SK-N-SH (cell line): ENCODE measurements around the gene OTOS. TPM values are rescaled to one million over a fixed set of nuclear protein-coding genes. Genes with fewer than 3 reads are reported as not detected.

Experiments used
- CTCF ChIA-PET: fragments of 300-600, 350-600 bp; formaldehyde crosslinking; extraction: SDS; loops from one replicate; lab custom pipeline; 2021; lab: Yijun Ruan, JAX
- POLR2A ChIA-PET: fragments of 350-600 bp; sonication (Branson Sonifier 250); formaldehyde crosslinking; extraction: SDS; loops from one replicate; lab custom pipeline; 2020; ENCODE audit warnings: antibody characterized with exemption, inconsistent platforms; lab: Yijun Ruan, JAX
- DNase-seq: peaks from one replicate; pipeline ENCODE4 v3.0.0; 2012
- H2AFZ ChIP-seq: fragments of 200-600 bp; sonication (generic); 2 replicates; pipeline ENCODE4 v1.8.1; 2016; ENCODE audit warnings: antibody characterized with exemption, mild to moderate bottlenecking, low read depth
- H3F3A ChIP-seq: fragments of 200-600 bp; sonication (generic); replicated peaks from 2 replicates; pipeline ENCODE3; 2016; ENCODE audit warnings: antibody characterized with exemption, mild to moderate bottlenecking; ENCODE audit not compliant: insufficient read depth
- H3K27ac ChIP-seq, 2 experiments: fragments of 200-500 bp in 1 of 2; fragments of 200-600 bp in 1 of 2; sonication (Bioruptor generic) in 1 of 2; sonication (generic), shearing (Covaris generic) in 1 of 2; 2 replicates each; pipeline versions ENCODE4 v1.5.1 to v1.6.1; 2014 to 2016; ENCODE audit warnings: low read depth in 2 of 2, inconsistent platforms in 1 of 2, low read length in 1 of 2, mild to moderate bottlenecking in 1 of 2, mixed read lengths in 1 of 2
- H3K27me3 ChIP-seq: fragments of 200-600 bp; sonication (generic), shearing (Covaris generic); 2 replicates; pipeline ENCODE4 v1.6.1; 2016; ENCODE audit warnings: mixed run types; ENCODE audit not compliant: insufficient read depth
- H3K36me3 ChIP-seq, 2 experiments: fragments of 200-500 bp in 1 of 2; fragments of 200-600 bp in 1 of 2; sonication (Bioruptor generic) in 1 of 2; sonication (generic) in 1 of 2; replicated peaks in 1 of 2; 2 replicates each; pipeline versions ENCODE3 to v1.5.1; 2014 to 2016; ENCODE audit warnings: low read length in 1 of 2, mild to moderate bottlenecking in 1 of 2; ENCODE audit not compliant: insufficient read depth in 2 of 2, control insufficient read depth in 1 of 2
- H3K4me1 ChIP-seq, 2 experiments: fragments of 200-500 bp in 1 of 2; fragments of 200-600 bp in 1 of 2; sonication (Bioruptor generic) in 1 of 2; sonication (generic), shearing (Covaris generic) in 1 of 2; 2 replicates each; pipeline versions ENCODE4 v1.5.1 to v1.6.1; 2014 to 2016; ENCODE audit warnings: low read depth in 1 of 2, low read length in 1 of 2, mixed run types in 1 of 2; ENCODE audit not compliant: insufficient read depth in 2 of 2, control insufficient read depth in 1 of 2
- H3K4me2 ChIP-seq: fragments of 200-600 bp; sonication (generic), shearing (Covaris generic); 2 replicates; pipeline ENCODE4 v1.6.1; 2017; ENCODE audit warnings: mixed run types
- H3K4me3 ChIP-seq, 2 experiments: fragments of 200-500 bp in 1 of 2; fragments of 200-600 bp in 1 of 2; sonication (Bioruptor generic) in 1 of 2; sonication (generic), shearing (Covaris generic) in 1 of 2; 2 replicates each; pipeline versions ENCODE4 v1.5.1 to v1.8.1; 2014 to 2016; ENCODE audit warnings: low read depth in 2 of 2, inconsistent platforms in 1 of 2, low read length in 1 of 2, mild to moderate bottlenecking in 1 of 2, mixed read lengths in 1 of 2, moderate library complexity in 1 of 2
- H3K79me2 ChIP-seq: fragments of 200-600 bp; sonication (generic); 2 replicates; pipeline ENCODE4 v1.8.1; 2017; ENCODE audit warnings: mild to moderate bottlenecking; ENCODE audit not compliant: insufficient read depth
- H3K9ac ChIP-seq: fragments of 200-600 bp; sonication (generic); 2 replicates; pipeline ENCODE4 v1.6.1; 2017; ENCODE audit warnings: mixed run types
- H3K9me2 ChIP-seq: fragments of 200-600 bp; sonication (generic); 2 replicates; pipeline ENCODE4 v1.6.1; 2017; ENCODE audit warnings: mixed run types
- H3K9me3 ChIP-seq: fragments of 200-600 bp; sonication (generic); 2 replicates; pipeline ENCODE4 v1.6.1; 2017; ENCODE audit warnings: mixed run types, mild to moderate bottlenecking, moderate library complexity
- H4K20me1 ChIP-seq: fragments of 200-600 bp; sonication (generic); 2 replicates; pipeline ENCODE4 v1.6.1; 2017; ENCODE audit warnings: mild to moderate bottlenecking, mixed run types; ENCODE audit not compliant: insufficient read depth
- CHD2 ChIP-seq: fragments of 150-350 bp; IDR thresholded peaks from 2 replicates; pipeline ENCODE4 v1.6.1; 2018; ENCODE audit warnings: low read length; ENCODE audit not compliant: partially characterized antibody
- ELF1 ChIP-seq: IDR thresholded peaks from 2 replicates; pipeline ENCODE4 v1.4.0; 2012
- EZH2phosphoT487 ChIP-seq: fragments of 200-600 bp; sonication (generic); IDR thresholded peaks from 2 replicates; pipeline ENCODE4 v1.6.1; 2017; ENCODE audit warnings: low read depth, mixed run types, mild to moderate bottlenecking, antibody characterized with exemption, moderate library complexity, borderline replicate concordance
- FOXJ3 ChIP-seq: sonication (generic); formaldehyde crosslinking; IDR thresholded peaks from 2 replicates; pipeline ENCODE4 v1.5.1; 2020; ENCODE audit warnings: mild to moderate bottlenecking, missing genetic modification reagents
- GABPA ChIP-seq: IDR thresholded peaks from 2 replicates; pipeline ENCODE4 v1.4.0; 2012; ENCODE audit warnings: low read depth, mild to moderate bottlenecking
- GATA2 ChIP-seq: sonication (generic); formaldehyde crosslinking; IDR thresholded peaks from 2 replicates; pipeline ENCODE4 v1.5.0; 2020; ENCODE audit warnings: mild to moderate bottlenecking, missing genetic modification reagents
- MXI1 ChIP-seq: IDR thresholded peaks from 2 replicates; pipeline ENCODE4 v1.6.1; 2012; ENCODE audit warnings: mild to moderate bottlenecking, low read depth, low read length, improper control_type of control experiment
- RAD21 ChIP-seq: IDR thresholded peaks from 2 replicates; pipeline ENCODE4 v1.6.1; 2012; ENCODE audit warnings: mild to moderate bottlenecking, low read length
- REST ChIP-seq: IDR thresholded peaks from 2 replicates; pipeline ENCODE4 v1.6.1; 2012; ENCODE audit warnings: mild to moderate bottlenecking, low read depth, low read length, moderate library complexity
- RFX5 ChIP-seq: IDR thresholded peaks from 2 replicates; pipeline ENCODE4 v1.6.1; 2012; ENCODE audit warnings: mild to moderate bottlenecking, improper control_type of control experiment, low read length
- SIN3A ChIP-seq: IDR thresholded peaks from 2 replicates; pipeline ENCODE4 v1.6.1; 2012; ENCODE audit warnings: low read depth, mild to moderate bottlenecking, low read length, moderate library complexity, borderline replicate concordance
- TAF1 ChIP-seq: IDR thresholded peaks from 2 replicates; pipeline ENCODE4 v1.6.1; 2012; ENCODE audit warnings: low read depth, mild to moderate bottlenecking, low read length, moderate library complexity, borderline replicate concordance
- TCF12 ChIP-seq: IDR thresholded peaks from 2 replicates; pipeline ENCODE4 v1.4.0; 2012
- YY1 ChIP-seq: IDR thresholded peaks from 2 replicates; pipeline ENCODE4 v1.4.0; 2012; ENCODE audit warnings: low read depth, mild to moderate bottlenecking
- ZBTB33 ChIP-seq: IDR thresholded peaks from 2 replicates; pipeline ENCODE4 v1.4.0; 2012; ENCODE audit warnings: low read depth, borderline replicate concordance
- WGBS: methylation state at CpG from one replicate; pipeline ENCODE4 v1.1.6; 2017; ENCODE audit warnings: low lambda C conversion rate; 5-methylcytosine and 5-hydroxymethylcytosine counted together
- polyA plus RNA-seq, 3 experiments: library from polyadenylated mRNA; depleted of rRNA; stranded (reverse); fragments of >200 nt; gene quantifications; 2 replicates each; pipeline ENCODE4 v1.2.3, GENCODE V29; 2012
- TF ChIP-seq, protein P1 (sequence below): IDR thresholded peaks from 2 replicates; pipeline ENCODE4 v1.4.0; 2012; ENCODE audit warnings: low read depth, borderline replicate concordance
- TF ChIP-seq, protein P2 (sequence below): fragments of 150-350 bp; IDR thresholded peaks from 2 replicates; pipeline ENCODE4 v1.6.1; 2016; ENCODE audit warnings: mild to moderate bottlenecking, low read depth, low read length
- TF ChIP-seq, protein P3 (sequence below): fragments of 150-350 bp; IDR thresholded peaks from 2 replicates; pipeline ENCODE4 v1.6.1; 2017; ENCODE audit warnings: antibody characterized with exemption, low read length, low read depth, borderline replicate concordance
- TF ChIP-seq, protein P4 (sequence below): IDR thresholded peaks from 2 replicates; pipeline ENCODE4 v1.4.0; 2012; ENCODE audit warnings: low read depth

The OTOS gene
- polyA plus RNA-seq, 1 of the 3 experiments (the other 2 are of a cell fraction), result not detected

- no peaks in the 10 kb centered on the region for H3K9me3 ChIP-seq
- no peaks in the 10 kb centered on the region for H4K20me1 ChIP-seq
- H3K9ac ChIP-seq, result no peak overlapping the region
- no peak overlapping the region for H3K4me2 ChIP-seq
- no peak overlapping the region for H3K4me3 ChIP-seq
- CTCF ChIA-PET, result interaction anchor here (2.1 kb wide), 1 partner anchor 13 kb away, joined by 7 read pairs; no protein-coding TSS in a partner anchor
- POLR2A ChIA-PET, result no interaction called here
- 84% methylated on average over 5 of the region's 5 CpGs for WGBS
- H3K27ac ChIP-seq, result no peak overlapping the region
- no peaks in the 10 kb centered on the region for H3K9me2 ChIP-seq
- TF ChIP-seq REST (no peak), EZH2phosphoT487 (no peak), RFX5 (no peak), FOXJ3 (CRISPR knock-in tag) (no peak), CHD2 (no peak)
- TF ChIP-seq, protein P1, sequence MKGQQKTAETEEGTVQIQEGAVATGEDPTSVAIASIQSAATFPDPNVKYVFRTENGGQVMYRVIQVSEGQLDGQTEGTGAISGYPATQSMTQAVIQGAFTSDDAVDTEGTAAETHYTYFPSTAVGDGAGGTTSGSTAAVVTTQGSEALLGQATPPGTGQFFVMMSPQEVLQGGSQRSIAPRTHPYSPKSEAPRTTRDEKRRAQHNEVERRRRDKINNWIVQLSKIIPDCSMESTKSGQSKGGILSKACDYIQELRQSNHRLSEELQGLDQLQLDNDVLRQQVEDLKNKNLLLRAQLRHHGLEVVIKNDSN, result no peak
- H3K79me2 ChIP-seq, result no peaks in the 10 kb centered on the region
- no peak overlapping the region for H2AFZ ChIP-seq
- no peak for DNase-seq
- no peaks in the 10 kb centered on the region for H3K36me3 ChIP-seq
- no peaks in the 10 kb centered on the region for H3F3A ChIP-seq
- no peaks in the 10 kb centered on the region for H3K27me3 ChIP-seq
- no peaks in the 10 kb centered on the region for H3K4me1 ChIP-seq
These were observed 16.7 kb upstream of the OTOS start for GRCh38 chr2:240157147-240157470.

- POLR2A ChIA-PET, result no interaction called here
- Histone ChIP-seq H2AFZ (no peak overlapping the region), H3K9ac (no peak overlapping the region), H3K27me3 (no peaks in the 10 kb centered on the region), H3K79me2 (no peaks in the 10 kb centered on the region), H3K4me3 (no peak overlapping the region), H3K9me3 (no peaks in the 10 kb centered on the region), H3K9me2 (no peaks in the 10 kb centered on the region), H4K20me1 (no peaks in the 10 kb centered on the region), H3F3A (no peaks in the 10 kb centered on the region), H3K4me2 (no peak overlapping the region), H3K36me3 (no peaks in the 10 kb centered on the region), H3K4me1 (no peaks in the 10 kb centered on the region; a peak in 1 of 4 replicates), H3K27ac (no peak overlapping the region)
- WGBS, result 69% methylated on average over 23 of the region's 29 CpGs
- DNase-seq, result no peak
- CTCF ChIA-PET, result interaction anchor here (0.7 to 2.1 kb wide), 2 partner anchors 12 to 280 kb away, joined by 3 to 7 read pairs; no protein-coding TSS in a partner anchor
- TF ChIP-seq, protein P2, sequence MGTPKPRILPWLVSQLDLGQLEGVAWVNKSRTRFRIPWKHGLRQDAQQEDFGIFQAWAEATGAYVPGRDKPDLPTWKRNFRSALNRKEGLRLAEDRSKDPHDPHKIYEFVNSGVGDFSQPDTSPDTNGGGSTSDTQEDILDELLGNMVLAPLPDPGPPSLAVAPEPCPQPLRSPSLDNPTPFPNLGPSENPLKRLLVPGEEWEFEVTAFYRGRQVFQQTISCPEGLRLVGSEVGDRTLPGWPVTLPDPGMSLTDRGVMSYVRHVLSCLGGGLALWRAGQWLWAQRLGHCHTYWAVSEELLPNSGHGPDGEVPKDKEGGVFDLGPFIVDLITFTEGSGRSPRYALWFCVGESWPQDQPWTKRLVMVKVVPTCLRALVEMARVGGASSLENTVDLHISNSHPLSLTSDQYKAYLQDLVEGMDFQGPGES, result no peak
- TF ChIP-seq, protein P3, sequence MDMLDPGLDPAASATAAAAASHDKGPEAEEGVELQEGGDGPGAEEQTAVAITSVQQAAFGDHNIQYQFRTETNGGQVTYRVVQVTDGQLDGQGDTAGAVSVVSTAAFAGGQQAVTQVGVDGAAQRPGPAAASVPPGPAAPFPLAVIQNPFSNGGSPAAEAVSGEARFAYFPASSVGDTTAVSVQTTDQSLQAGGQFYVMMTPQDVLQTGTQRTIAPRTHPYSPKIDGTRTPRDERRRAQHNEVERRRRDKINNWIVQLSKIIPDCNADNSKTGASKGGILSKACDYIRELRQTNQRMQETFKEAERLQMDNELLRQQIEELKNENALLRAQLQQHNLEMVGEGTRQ, result no peak
- TF ChIP-seq TAF1, result no peak
- no peak for TF ChIP-seq RAD21
- no peak for TF ChIP-seq TCF12
- TF ChIP-seq SIN3A, result no peak
- no peak for TF ChIP-seq GABPA
- no peak for TF ChIP-seq GATA2 (CRISPR knock-in tag)
- no peak for TF ChIP-seq ZBTB33
- no peak for TF ChIP-seq MXI1
- TF ChIP-seq, protein P4, sequence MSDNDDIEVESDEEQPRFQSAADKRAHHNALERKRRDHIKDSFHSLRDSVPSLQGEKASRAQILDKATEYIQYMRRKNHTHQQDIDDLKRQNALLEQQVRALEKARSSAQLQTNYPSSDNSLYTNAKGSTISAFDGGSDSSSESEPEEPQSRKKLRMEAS, result no peak
- no peak for TF ChIP-seq YY1
- TF ChIP-seq ELF1, result no peak
These were observed 16.1 kb upstream of the OTOS start for GRCh38 chr2:240156435-240157146.
